DOHH2 (cell line): ENCODE measurements around the gene RNF149.

ENCODE experiments used
- CTCF ChIP-seq: fragments of 200-600 bp; sonication (generic); IDR thresholded peaks from one replicate; pipeline ENCODE4 v1.5.1; 2014; ENCODE audit warnings: antibody characterized with exemption, mild to moderate bottlenecking, low read depth, low read length; ENCODE audit not compliant: poor library complexity, severe bottlenecking
- EZH2phosphoT487 ChIP-seq: fragments of 200-600 bp; sonication (generic); IDR thresholded peaks from 2 replicates; pipeline ENCODE4 v1.6.1; 2017; ENCODE audit warnings: borderline replicate concordance, mild to moderate bottlenecking, antibody characterized with exemption, low read length, moderate library complexity, mixed read lengths

GRCh38 chr2:101341421-101341820 is 32.9 kb upstream of the RNF149 start:
- TF ChIP-seq CTCF (no peak), EZH2phosphoT487 (no peak)
